ENCODE data around the gene PITRM1. TPM values are rescaled to one million over a fixed set of nuclear protein-coding genes. Genes with fewer than 3 reads are reported as not detected.

PITRM1 gene
- total and polyA plus RNA-seq, 12 donors = 61.8 to 107 (median 82.5) TPM

DNA sequence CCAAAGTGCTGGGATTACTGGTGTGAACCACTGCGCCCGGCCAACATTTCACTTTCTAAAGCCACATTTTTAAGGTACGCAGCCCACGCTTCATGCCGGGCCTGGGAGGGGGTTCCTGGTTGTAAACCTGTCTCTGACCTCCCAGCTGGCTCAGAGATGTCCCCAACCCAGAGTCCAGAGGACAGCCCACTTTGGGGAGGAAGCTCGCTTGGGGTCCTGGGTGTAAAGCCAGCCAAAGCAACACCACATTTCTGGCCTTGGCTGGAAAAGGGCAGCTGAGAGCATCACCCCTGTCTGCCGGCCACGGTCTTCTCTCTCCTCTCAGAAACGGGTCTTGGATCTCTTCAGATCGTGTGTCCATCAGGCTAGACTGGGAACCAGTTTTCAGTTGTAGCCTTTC lies 23.9 kb upstream of the PITRM1 start:
- H3K4me1 ChIP-seq = peaks cover 3 to 25% (median 9%) of the 10 kb centered on the region in 9 donors
- peak overlapping the region in 2 of 10 donors; percentile 43 to 62 for H3K27ac ChIP-seq
- H3K36me3 ChIP-seq = no peaks in the 10 kb centered on the region
- H3K27me3 ChIP-seq = peaks cover 0 to 21% (median 0%) of the 10 kb centered on the region in 7 donors
- intact Hi-C loops (cut with DNase I) = loop anchor here in 8 of 10 donors (2.0 to 10.0 kb wide), 7 partner anchors 1458 to 1578 kb away; no protein-coding TSS in a partner anchor
- DNase-seq = no peak
- TF ChIP-seq, protein P1, sequence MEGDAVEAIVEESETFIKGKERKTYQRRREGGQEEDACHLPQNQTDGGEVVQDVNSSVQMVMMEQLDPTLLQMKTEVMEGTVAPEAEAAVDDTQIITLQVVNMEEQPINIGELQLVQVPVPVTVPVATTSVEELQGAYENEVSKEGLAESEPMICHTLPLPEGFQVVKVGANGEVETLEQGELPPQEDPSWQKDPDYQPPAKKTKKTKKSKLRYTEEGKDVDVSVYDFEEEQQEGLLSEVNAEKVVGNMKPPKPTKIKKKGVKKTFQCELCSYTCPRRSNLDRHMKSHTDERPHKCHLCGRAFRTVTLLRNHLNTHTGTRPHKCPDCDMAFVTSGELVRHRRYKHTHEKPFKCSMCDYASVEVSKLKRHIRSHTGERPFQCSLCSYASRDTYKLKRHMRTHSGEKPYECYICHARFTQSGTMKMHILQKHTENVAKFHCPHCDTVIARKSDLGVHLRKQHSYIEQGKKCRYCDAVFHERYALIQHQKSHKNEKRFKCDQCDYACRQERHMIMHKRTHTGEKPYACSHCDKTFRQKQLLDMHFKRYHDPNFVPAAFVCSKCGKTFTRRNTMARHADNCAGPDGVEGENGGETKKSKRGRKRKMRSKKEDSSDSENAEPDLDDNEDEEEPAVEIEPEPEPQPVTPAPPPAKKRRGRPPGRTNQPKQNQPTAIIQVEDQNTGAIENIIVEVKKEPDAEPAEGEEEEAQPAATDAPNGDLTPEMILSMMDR (IDR thresholded peaks at IDR 0.05) = no peak
- WGBS, 2 donors = 82 to 85% methylated on average over 10 of the region's 10 CpGs
- H3K4me3 ChIP-seq = peak overlapping the region in 1 of 10 donors; percentile 40
- no peaks in the 10 kb centered on the region for H3K9me3 ChIP-seq
- ATAC-seq = no peak

DNA sequence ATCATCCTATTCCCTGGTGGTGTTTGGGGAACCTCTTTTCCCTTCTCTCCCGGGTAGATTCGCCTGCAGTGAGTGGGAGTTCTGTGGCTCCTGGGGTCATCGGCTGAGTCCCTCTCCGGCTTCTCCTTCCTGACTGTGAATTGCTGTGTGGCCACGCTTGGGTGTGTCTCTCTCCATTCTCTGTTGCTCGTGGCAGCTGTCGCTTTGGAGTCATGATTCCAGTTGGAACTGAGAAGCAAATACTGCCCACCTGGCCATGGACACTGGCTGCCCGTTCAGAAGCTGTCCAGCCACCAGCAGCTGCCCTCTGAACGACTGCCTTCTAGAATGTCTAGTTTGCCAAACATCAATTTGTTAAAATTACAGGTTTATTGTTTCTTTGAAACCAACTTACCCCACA lies 23.1 kb upstream of the PITRM1 start:
- H3K27ac ChIP-seq = no peak overlapping the region
- peaks cover 3 to 25% (median 9%) of the 10 kb centered on the region in 9 donors for H3K4me1 ChIP-seq
- ATAC-seq = no peak
- no peaks in the 10 kb centered on the region for H3K9me3 ChIP-seq
- intact Hi-C loops (cut with DNase I) = loop anchor here in 9 of 10 donors (2.0 to 10.0 kb wide), 7 partner anchors 1459 to 1579 kb away; no protein-coding TSS in a partner anchor
- no peak for DNase-seq
- 93 to 94% methylated on average over 9 of the region's 9 CpGs for WGBS, 2 donors
- no peaks in the 10 kb centered on the region for H3K36me3 ChIP-seq
- TF ChIP-seq, protein P1 (IDR thresholded peaks at IDR 0.05) = no peak
- peaks cover 0 to 21% (median 0%) of the 10 kb centered on the region in 7 donors for H3K27me3 ChIP-seq
- H3K4me3 ChIP-seq = no peak overlapping the region

DNA sequence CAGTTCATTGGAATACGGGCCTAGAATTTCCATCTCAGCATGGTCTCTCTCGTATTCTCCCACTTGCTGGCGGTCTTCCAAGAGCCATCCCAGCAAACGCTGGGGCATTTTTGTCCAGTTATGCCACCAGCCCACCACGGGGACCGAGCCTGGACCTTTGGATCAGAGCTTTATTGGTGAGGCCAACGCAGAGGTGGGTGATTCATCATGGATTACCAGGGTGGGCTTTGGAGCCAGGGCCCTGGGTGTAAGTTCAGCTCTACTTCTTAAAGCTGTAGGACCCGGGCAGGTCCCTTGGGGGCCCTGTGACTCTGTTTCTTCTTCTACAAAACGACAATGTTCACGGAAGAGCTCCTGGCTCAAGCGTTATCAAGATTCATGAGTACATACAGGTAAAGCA lies 22.7 kb upstream of the PITRM1 start:
- TF ChIP-seq, protein P1 (IDR thresholded peaks at IDR 0.05) = no peak
- intact Hi-C loops (cut with DNase I) = loop anchor here in 9 of 10 donors (2.0 to 10.0 kb wide), 6 partner anchors 1460 to 1580 kb away; no protein-coding TSS in a partner anchor
- DNase-seq (no peak), ATAC-seq (no peak)
- Histone ChIP-seq H3K27ac (no peak overlapping the region), H3K9me3 (no peaks in the 10 kb centered on the region), H3K4me3 (no peak overlapping the region), H3K36me3 (no peaks in the 10 kb centered on the region), H3K4me1 (peaks cover 3 to 25% (median 9%) of the 10 kb centered on the region in 9 donors), H3K27me3 (peaks cover 0 to 21% (median 0%) of the 10 kb centered on the region in 7 donors)
- 85 to 90% methylated on average over 11 of the region's 11 CpGs for WGBS, 2 donors

DNA sequence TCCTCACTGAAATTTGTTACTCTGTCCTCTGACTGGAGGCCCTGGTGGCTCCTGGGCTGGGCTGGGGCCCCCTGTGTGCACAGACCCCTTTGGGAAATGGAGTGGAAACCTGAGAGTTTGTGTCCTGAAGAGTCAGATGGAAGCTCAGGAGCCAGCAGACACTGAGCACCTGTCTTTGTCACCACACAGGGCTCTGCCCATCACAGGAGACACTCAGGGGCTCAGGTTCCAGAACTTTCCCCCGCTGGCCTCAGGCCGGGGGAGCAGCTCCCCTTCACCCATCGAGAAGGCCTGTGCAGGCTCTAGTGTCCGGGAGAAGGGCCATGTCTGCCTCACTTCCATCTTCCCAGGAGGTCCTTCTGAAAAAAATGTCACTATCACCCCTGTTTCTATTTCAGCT lies 22.3 kb upstream of the PITRM1 start:
- no peak for ATAC-seq
- intact Hi-C loops (cut with DNase I) = loop anchor here in 9 of 10 donors (2.0 to 10.0 kb wide), 6 partner anchors 1460 to 1580 kb away; no protein-coding TSS in a partner anchor
- 93 to 98% methylated on average over 4 of the region's 4 CpGs for WGBS, 2 donors
- no peak for DNase-seq
- Histone ChIP-seq H3K4me1 (peaks cover 3 to 25% (median 9%) of the 10 kb centered on the region in 9 donors), H3K36me3 (no peaks in the 10 kb centered on the region), H3K27me3 (peaks cover 0 to 20% (median 0%) of the 10 kb centered on the region in 7 donors), H3K4me3 (no peak overlapping the region), H3K9me3 (no peaks in the 10 kb centered on the region), H3K27ac (no peak overlapping the region)
- TF ChIP-seq, protein P1 (IDR thresholded peaks at IDR 0.05) = no peak

Data from heart right ventricle (tissue), 16 donors.